Hair follicle dermal papilla cell (primary cell): ENCODE results near the gene MBLAC1. TPM values are rescaled to one million over a fixed set of nuclear protein-coding genes. Genes with fewer than 3 reads are reported as not detected.

Experiments
- small RNA-seq: library from RNA; depleted of rRNA; stranded (forward); fragments of <200 nt; gene quantifications from one replicate; pipeline ENCODE3, GENCODE V24; 2012
- total RNA-seq: library from RNA; depleted of rRNA; stranded (reverse); fragments of >200 nt; gene quantifications from 2 replicates; pipeline ENCODE4 v1.2.3, GENCODE V29; 2012

The MBLAC1 gene, protein sequence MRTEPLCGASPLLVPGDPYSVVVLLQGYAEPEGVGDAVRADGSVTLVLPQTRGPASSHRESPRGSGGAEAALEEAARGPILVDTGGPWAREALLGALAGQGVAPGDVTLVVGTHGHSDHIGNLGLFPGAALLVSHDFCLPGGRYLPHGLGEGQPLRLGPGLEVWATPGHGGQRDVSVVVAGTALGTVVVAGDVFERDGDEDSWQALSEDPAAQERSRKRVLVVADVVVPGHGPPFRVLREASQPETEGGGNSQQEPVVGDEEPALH
- total RNA-seq, result 1.8 and 2.9 TPM in 2 replicates

GRCh38 chr7:100126931-100127865 is at the start of gene MBLAC1:
Gene MBLAC1 (plus strand): TSS chr7:100126967. CDS start chr7:100127396, 429 bp downstream.

GRCh38 chr7:100081535-100082102 is 45.1 kb upstream of the MBLAC1 start, which contains the start of gene ZNF3:
Gene ZNF3 (minus strand): TSS chr7:100081723. CDS start chr7:100077357, 4,366 bp downstream.

GRCh38 chr7:100088621-100089457 is 37.9 kb upstream of the MBLAC1 start, which contains the start of gene COPS6:
Gene COPS6 (plus strand): TSS chr7:100088969. CDS start chr7:100088991, 22 bp downstream.

DNA sequence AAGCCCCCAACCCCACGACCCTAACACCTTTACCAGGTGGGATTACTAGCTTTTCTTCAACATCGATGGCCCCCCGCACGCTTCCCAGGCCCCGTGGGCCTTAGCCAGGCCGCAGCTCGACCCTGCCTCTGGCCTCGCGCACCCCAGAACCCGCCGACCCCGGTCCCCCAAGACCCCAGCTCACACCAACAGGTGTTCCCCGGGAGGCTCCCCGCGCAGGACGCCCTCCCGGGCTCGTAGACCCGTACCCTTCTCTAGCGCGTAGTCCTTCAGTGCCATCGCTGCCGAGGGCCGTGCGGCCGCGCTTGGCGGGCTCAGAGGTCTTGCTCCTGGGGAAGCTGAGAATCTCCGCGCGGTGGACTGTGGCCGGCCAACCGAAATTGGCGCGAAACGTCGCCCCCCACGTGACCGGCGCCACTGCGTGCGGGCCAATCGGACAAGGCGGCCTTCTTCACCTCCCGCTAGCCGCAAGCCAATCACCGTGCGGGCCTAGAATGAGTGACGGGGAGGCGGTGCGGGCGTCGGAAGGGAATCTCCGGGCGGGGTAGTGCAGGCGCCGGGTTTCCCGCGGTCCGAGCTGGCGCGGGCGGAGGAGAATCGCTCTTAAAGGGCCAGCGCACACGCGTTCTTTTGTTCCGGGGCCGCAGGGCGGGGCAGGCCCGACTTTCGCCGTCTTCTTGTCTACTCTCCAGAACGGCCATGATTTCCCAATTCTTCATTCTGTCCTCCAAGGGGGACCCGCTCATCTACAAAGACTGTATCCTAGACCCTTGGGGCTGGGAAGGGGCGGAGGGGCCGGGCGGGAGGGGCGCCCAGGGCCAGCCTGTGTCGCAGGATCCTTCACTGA is 25.5 kb upstream of the MBLAC1 start, which contains the start of the genes AP4M1 and MCM7:
TSS of gene AP4M1 (plus strand) at position 628 of the 847 bp plus-strand sequence. CDS start at position 700, 72 bp downstream.
TSS of gene MCM7 (minus strand) at position 382 of the 847 bp plus-strand sequence. CDS start at position 279, 103 bp downstream.

GRCh38 chr7:100119072-100119969 is 7.4 kb upstream of the MBLAC1 start, which contains the start of the genes CNPY4 and TAF6:
Gene CNPY4 (plus strand): TSS chr7:100119634. CDS start chr7:100119745, 111 bp downstream.
Gene TAF6 (minus strand): TSS chr7:100119358. CDS start chr7:100114209, 5,149 bp downstream.

GRCh38 chr7:100148559-100149328 is 22.0 kb downstream of the MBLAC1 start, which contains the start of gene LAMTOR4:
Gene LAMTOR4 (plus strand): TSS chr7:100148918. CDS start chr7:100148973, 55 bp downstream.

GRCh38 chr7:100158229-100159098 is 31.7 kb downstream of the MBLAC1 start, which contains the start of gene TRAPPC14:
Gene TRAPPC14 (minus strand): TSS chr7:100158723. CDS start chr7:100158499, 224 bp downstream.

GRCh38 chr7:100177045-100178001 is 50.6 kb downstream of the MBLAC1 start, which contains the start of the genes GPC2 and STAG3:
Gene GPC2 (minus strand): TSS chr7:100177381. CDS start chr7:100177199, 182 bp downstream.
Gene STAG3 (plus strand): TSS chr7:100177918. CDS start chr7:100180557, 2,639 bp downstream.

Small RNA genes lying within 50 kb of the gene (small RNA-seq; reads per million reads assigned to genes)
- gene MIR106B (5,402 reads per million, percentile 100 among the genes with 10 or more reads in this experiment), gene MIR25 (4,467 reads per million, percentile 100 among the genes with 10 or more reads in this experiment), gene MIR93 (5,333 reads per million, percentile 100 among the genes with 10 or more reads in this experiment)

Other genes with a start within 250 kb of the MBLAC1 start
- gene OR2AE1, start 249.9 kb upstream of the MBLAC1 start, total RNA-seq, result 0.32 TPM in 1 of 2 replicates, not detected in the other
- 25.2 and 29.0 TPM in 2 replicates for gene TRIM4, start 207.4 kb upstream of the MBLAC1 start, total RNA-seq
- not detected in 2 replicates for gene GJC3, start 197.3 kb upstream of the MBLAC1 start, total RNA-seq
- gene AZGP1, start 150.9 kb upstream of the MBLAC1 start, total RNA-seq, result 0.12 TPM in 1 of 2 replicates, not detected in the other
- 42.1 and 62.0 TPM in 2 replicates for gene ZKSCAN1, start 111.4 kb upstream of the MBLAC1 start, total RNA-seq
- gene ZSCAN21, start 77.2 kb upstream of the MBLAC1 start, total RNA-seq, result 10.9 and 17.4 TPM in 2 replicates
- gene ZNF3, start 45.2 kb upstream of the MBLAC1 start, total RNA-seq, result 23.3 and 31.5 TPM in 2 replicates
- 32.3 and 42.3 TPM in 2 replicates for gene COPS6, start 38.0 kb upstream of the MBLAC1 start, total RNA-seq
- 12.5 and 12.8 TPM in 2 replicates for gene MCM7, start 25.6 kb upstream of the MBLAC1 start, total RNA-seq
- 15.7 and 23.4 TPM in 2 replicates for gene AP4M1, start 25.3 kb upstream of the MBLAC1 start, total RNA-seq
- gene TAF6, start 7.6 kb upstream of the MBLAC1 start, total RNA-seq, result 39.9 and 40.7 TPM in 2 replicates
- gene CNPY4, start 7.3 kb upstream of the MBLAC1 start, total RNA-seq, result 29.4 and 31.0 TPM in 2 replicates
- 54.8 and 60.7 TPM in 2 replicates for gene LAMTOR4, start 22.0 kb downstream of the MBLAC1 start, total RNA-seq
- gene TRAPPC14, start 31.8 kb downstream of the MBLAC1 start, total RNA-seq, result 10.3 and 14.3 TPM in 2 replicates
- gene GAL3ST4, start 41.6 kb downstream of the MBLAC1 start, total RNA-seq, result 3.6 and 4.9 TPM in 2 replicates
- 0.73 and 1.6 TPM in 2 replicates for gene GPC2, start 50.4 kb downstream of the MBLAC1 start, total RNA-seq
- 0.12 and 0.32 TPM in 2 replicates for gene STAG3, start 51.0 kb downstream of the MBLAC1 start, total RNA-seq
- not detected in 2 replicates for gene PVRIG, start 93.0 kb downstream of the MBLAC1 start, total RNA-seq
- not detected in 2 replicates for gene SPDYE3, start 180.7 kb downstream of the MBLAC1 start, total RNA-seq
- gene PILRB, start 231.2 kb downstream of the MBLAC1 start, total RNA-seq, result 10.7 and 13.4 TPM in 2 replicates
- 0.36 TPM in 1 of 2 replicates, not detected in the other for gene PILRA, start 246.5 kb downstream of the MBLAC1 start, total RNA-seq